Liver (tissue), 9 donors: ENCODE results near the gene SLC2A10. TPM values are rescaled to one million over a fixed set of nuclear protein-coding genes. Genes with fewer than 3 reads are reported as not detected.

Experiments
- DNase-seq: peaks from one replicate; pipeline ENCODE4 v3.0.0-alpha.2; 2017; ENCODE audit warnings: low spot score
- H3K27ac ChIP-seq, 2 donors: one replicate each; pipeline ENCODE4 v1.7.0; 2013; ENCODE audit warnings: inconsistent platforms in 2 of 2, low read length in 2 of 2, control low read depth in 1 of 2, low read depth in 1 of 2, mild to moderate bottlenecking in 1 of 2
- H3K27me3 ChIP-seq, 4 donors: one replicate each; pipeline versions ENCODE4 v1.6.1 to v1.7.0; 2013; ENCODE audit warnings: low read length in 3 of 4, inconsistent platforms in 1 of 4, mild to moderate bottlenecking in 1 of 4, moderate library complexity in 1 of 4; ENCODE audit not compliant: control insufficient read depth in 4 of 4, insufficient read depth in 4 of 4
- H3K36me3 ChIP-seq, 4 donors: one replicate each; pipeline versions ENCODE4 v1.6.1 to v1.7.0; 2013; ENCODE audit warnings: low read length in 3 of 4, mild to moderate bottlenecking in 3 of 4, low read depth in 1 of 4, moderate library complexity in 1 of 4; ENCODE audit not compliant: control insufficient read depth in 4 of 4, insufficient read depth in 3 of 4
- H3K4me1 ChIP-seq, 4 donors: one replicate each; pipeline versions ENCODE4 v1.6.1 to v1.7.0; 2013; ENCODE audit warnings: low read length in 3 of 4, mild to moderate bottlenecking in 3 of 4, moderate library complexity in 1 of 4; ENCODE audit not compliant: control insufficient read depth in 4 of 4, insufficient read depth in 4 of 4
- H3K4me3 ChIP-seq, 3 donors: one replicate each; pipeline versions ENCODE4 v1.6.1 to v1.7.0; 2013; ENCODE audit warnings: low read length in 3 of 3, control low read depth in 1 of 3, low read depth in 1 of 3, mild to moderate bottlenecking in 1 of 3
- H3K9ac ChIP-seq, 2 donors: one replicate each; pipeline ENCODE4 v1.7.0; 2013; ENCODE audit warnings: low read length in 2 of 2, mild to moderate bottlenecking in 2 of 2, moderate library complexity in 2 of 2, control low read depth in 1 of 2, low read depth in 1 of 2
- H3K9me3 ChIP-seq, 4 donors: one replicate each; pipeline versions ENCODE4 v1.6.1 to v1.7.0; 2013; ENCODE audit warnings: low read length in 3 of 4; ENCODE audit not compliant: control insufficient read depth in 4 of 4
- EGR1 ChIP-seq, 2 donors: IDR thresholded peaks; 2 replicates each; pipeline ENCODE4 v1.6.1; 2016 to 2018; ENCODE audit warnings: antibody characterized with exemption in 2 of 2, low read depth in 2 of 2
- FOXA1 ChIP-seq: IDR thresholded peaks from 2 replicates; pipeline ENCODE4 v1.6.1; 2016; ENCODE audit warnings: antibody characterized with exemption
- FOXA2 ChIP-seq: IDR thresholded peaks from 2 replicates; pipeline ENCODE4 v1.6.1; 2016; ENCODE audit warnings: antibody characterized with exemption
- GABPA ChIP-seq, 2 donors: IDR thresholded peaks in 1 of 2; conservative IDR thresholded peaks in 1 of 2; 2 replicates each; pipeline ENCODE4 v1.6.1; 2016; ENCODE audit warnings: antibody characterized with exemption in 2 of 2, mild to moderate bottlenecking in 1 of 2, moderate library complexity in 1 of 2
- HNF4A ChIP-seq, 2 donors: conservative IDR thresholded peaks; 2 replicates each; pipeline ENCODE4 v1.6.1; 2016; ENCODE audit warnings: antibody characterized with exemption in 2 of 2, mild to moderate bottlenecking in 2 of 2
- HNF4G ChIP-seq: IDR thresholded peaks from 2 replicates; pipeline ENCODE4 v1.6.1; 2016; ENCODE audit warnings: antibody characterized with exemption
- NR2F2 ChIP-seq: IDR thresholded peaks from 2 replicates; pipeline ENCODE4 v1.6.1; 2016; ENCODE audit warnings: antibody characterized with exemption
- RAD21 ChIP-seq, 2 donors: IDR thresholded peaks; 2 replicates each; pipeline ENCODE4 v1.6.1; 2016; ENCODE audit warnings: antibody characterized with exemption in 2 of 2, mild to moderate bottlenecking in 2 of 2
- RXRA ChIP-seq, 2 donors: IDR thresholded peaks; 2 replicates each; pipeline ENCODE4 v1.6.1; 2017 to 2018; ENCODE audit warnings: antibody characterized with exemption in 2 of 2, mild to moderate bottlenecking in 1 of 2
- SP1 ChIP-seq: IDR thresholded peaks from 2 replicates; pipeline ENCODE4 v1.6.1; 2018; ENCODE audit warnings: antibody characterized with exemption, mild to moderate bottlenecking
- TAF1 ChIP-seq: conservative IDR thresholded peaks from 2 replicates; pipeline ENCODE4 v1.6.1; 2016; ENCODE audit warnings: antibody characterized with exemption, mild to moderate bottlenecking
- YY1 ChIP-seq: IDR thresholded peaks from 2 replicates; pipeline ENCODE4 v1.6.1; 2016; ENCODE audit warnings: antibody characterized with exemption, mild to moderate bottlenecking
- WGBS: extraction: QIAGEN DNeasy Blood & Tissue Kit; methylation state at CpG from one replicate; pipeline ENCODE4 v1.1.7; 2013; 5-methylcytosine and 5-hydroxymethylcytosine counted together
- polyA plus RNA-seq, 2 donors: library from polyadenylated mRNA; stranded (reverse) in 1 of 2; unstranded in 1 of 2; fragments of 200-250 nt in 1 of 2; fragments of >200 nt in 1 of 2; fragmentation: Nextera tagmentation in 1 of 2; extraction: Ambion mirVana in 1 of 2; gene quantifications; one replicate each; pipeline versions ENCODE4 v1.2.1 to v1.2.3, GENCODE V29; 2013 to 2015
- total RNA-seq, 2 donors: library from RNA; depleted of rRNA; stranded (reverse); fragments of >200 nt; gene quantifications; one replicate each; pipeline ENCODE4 v1.2.3, GENCODE V29; 2014
- TF ChIP-seq, protein P1 (sequence below): IDR thresholded peaks from 2 replicates; pipeline ENCODE4 v1.6.1; 2016; ENCODE audit warnings: antibody characterized with exemption
- TF ChIP-seq, protein P2 (sequence below): fragments of 150-350 bp; IDR thresholded peaks from 2 replicates; pipeline ENCODE4 v1.5.1; 2017; ENCODE audit warnings: improper control_type of control experiment, low read depth, low read length; ENCODE audit not compliant: missing input control
- TF ChIP-seq, protein P3 (sequence below): IDR thresholded peaks from 2 replicates; pipeline ENCODE4 v1.6.1; 2016; ENCODE audit warnings: antibody characterized with exemption
- TF ChIP-seq, protein P4 (sequence below): IDR thresholded peaks from 2 replicates; pipeline ENCODE4 v1.6.1; 2016; ENCODE audit warnings: antibody characterized with exemption, mild to moderate bottlenecking
- donor health status: healthy.
- donor health status: healthy.
- donor health status: healthy.
- donor health status: healthy.
- donor health status: healthy.

SLC2A10 gene
- total and polyA plus RNA-seq, 4 donors = 8.0 to 79.7 (median 26.7) TPM

DNA sequence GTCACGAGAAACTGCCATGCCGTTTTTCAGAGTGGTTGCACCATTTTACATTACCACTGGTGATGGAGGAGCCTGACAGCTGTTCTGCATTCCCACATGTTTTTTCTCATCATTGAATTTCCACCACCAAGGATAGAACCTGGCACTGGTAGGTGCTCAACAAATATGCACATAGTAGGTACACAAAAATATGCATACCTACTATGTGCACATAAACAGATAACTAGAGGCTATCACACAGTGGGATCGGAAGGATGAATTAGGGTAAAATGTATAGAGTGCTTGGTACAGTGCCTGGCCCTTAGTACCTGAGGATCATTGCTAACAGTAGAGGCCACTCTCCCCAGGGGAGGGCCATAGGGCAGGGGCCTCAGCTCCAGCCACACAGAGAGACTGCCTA, 47.0 kb downstream of the SLC2A10 start:
- Histone ChIP-seq H3K4me3 (no peak overlapping the region), H3K27ac (no peak overlapping the region), H3K27me3 (no peaks in the 10 kb centered on the region), H3K9me3 (no peaks in the 10 kb centered on the region), H3K4me1 (no peaks in the 10 kb centered on the region), H3K36me3 (no peaks in the 10 kb centered on the region), H3K9ac (no peak overlapping the region)
- TF ChIP-seq FOXA1 (no peak), NR2F2 (no peak), HNF4A (conservative IDR thresholded peaks at IDR 0.05) (no peak), SP1 (no peak), TAF1 (no peak), RXRA (IDR thresholded peaks at IDR 0.05) (no peak), HNF4G (no peak), RAD21 (IDR thresholded peaks at IDR 0.05) (no peak), YY1 (no peak), EGR1 (IDR thresholded peaks at IDR 0.05; ENCODE audit: low read depth in 2 of 2) (no peak), GABPA (IDR thresholded peaks at IDR 0.05 in 1 of 2, conservative IDR thresholded peaks at IDR 0.05 in 1 of 2) (no peak)
- TF ChIP-seq, protein P1, sequence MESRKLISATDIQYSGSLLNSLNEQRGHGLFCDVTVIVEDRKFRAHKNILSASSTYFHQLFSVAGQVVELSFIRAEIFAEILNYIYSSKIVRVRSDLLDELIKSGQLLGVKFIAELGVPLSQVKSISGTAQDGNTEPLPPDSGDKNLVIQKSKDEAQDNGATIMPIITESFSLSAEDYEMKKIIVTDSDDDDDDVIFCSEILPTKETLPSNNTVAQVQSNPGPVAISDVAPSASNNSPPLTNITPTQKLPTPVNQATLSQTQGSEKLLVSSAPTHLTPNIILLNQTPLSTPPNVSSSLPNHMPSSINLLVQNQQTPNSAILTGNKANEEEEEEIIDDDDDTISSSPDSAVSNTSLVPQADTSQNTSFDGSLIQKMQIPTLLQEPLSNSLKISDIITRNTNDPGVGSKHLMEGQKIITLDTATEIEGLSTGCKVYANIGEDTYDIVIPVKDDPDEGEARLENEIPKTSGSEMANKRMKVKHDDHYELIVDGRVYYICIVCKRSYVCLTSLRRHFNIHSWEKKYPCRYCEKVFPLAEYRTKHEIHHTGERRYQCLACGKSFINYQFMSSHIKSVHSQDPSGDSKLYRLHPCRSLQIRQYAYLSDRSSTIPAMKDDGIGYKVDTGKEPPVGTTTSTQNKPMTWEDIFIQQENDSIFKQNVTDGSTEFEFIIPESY = no peak
- TF ChIP-seq, protein P2, sequence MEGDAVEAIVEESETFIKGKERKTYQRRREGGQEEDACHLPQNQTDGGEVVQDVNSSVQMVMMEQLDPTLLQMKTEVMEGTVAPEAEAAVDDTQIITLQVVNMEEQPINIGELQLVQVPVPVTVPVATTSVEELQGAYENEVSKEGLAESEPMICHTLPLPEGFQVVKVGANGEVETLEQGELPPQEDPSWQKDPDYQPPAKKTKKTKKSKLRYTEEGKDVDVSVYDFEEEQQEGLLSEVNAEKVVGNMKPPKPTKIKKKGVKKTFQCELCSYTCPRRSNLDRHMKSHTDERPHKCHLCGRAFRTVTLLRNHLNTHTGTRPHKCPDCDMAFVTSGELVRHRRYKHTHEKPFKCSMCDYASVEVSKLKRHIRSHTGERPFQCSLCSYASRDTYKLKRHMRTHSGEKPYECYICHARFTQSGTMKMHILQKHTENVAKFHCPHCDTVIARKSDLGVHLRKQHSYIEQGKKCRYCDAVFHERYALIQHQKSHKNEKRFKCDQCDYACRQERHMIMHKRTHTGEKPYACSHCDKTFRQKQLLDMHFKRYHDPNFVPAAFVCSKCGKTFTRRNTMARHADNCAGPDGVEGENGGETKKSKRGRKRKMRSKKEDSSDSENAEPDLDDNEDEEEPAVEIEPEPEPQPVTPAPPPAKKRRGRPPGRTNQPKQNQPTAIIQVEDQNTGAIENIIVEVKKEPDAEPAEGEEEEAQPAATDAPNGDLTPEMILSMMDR = no peak
- TF ChIP-seq, protein P3, sequence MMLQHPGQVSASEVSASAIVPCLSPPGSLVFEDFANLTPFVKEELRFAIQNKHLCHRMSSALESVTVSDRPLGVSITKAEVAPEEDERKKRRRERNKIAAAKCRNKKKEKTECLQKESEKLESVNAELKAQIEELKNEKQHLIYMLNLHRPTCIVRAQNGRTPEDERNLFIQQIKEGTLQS = no peak
- WGBS = 94% methylated on average over 3 of the region's 3 CpGs
- no peak for DNase-seq

DNA sequence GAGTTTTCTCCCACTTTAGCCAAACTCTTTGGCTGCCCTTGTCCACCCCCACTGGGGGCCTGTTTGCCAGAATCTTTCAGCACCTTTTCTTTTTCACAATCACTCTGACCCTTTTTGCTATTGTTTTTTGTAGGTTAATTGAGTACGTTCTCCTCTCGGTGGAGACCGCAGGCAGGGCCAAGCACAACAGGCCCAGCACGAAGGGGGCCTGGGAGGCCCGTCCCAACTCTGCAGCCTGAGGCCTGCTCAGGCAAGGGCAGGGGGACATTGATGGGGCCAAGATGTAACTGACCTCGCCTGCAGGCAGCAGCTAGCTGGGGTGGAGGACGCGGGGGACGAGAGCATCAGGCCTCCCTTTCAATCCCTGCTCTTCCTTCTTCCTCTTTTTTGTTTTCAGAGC, 47.7 kb downstream of the SLC2A10 start:
- TF ChIP-seq, protein P3 = no peak
- TF ChIP-seq YY1 (no peak), FOXA2 (no peak), FOXA1 (no peak), GABPA (IDR thresholded peaks at IDR 0.05 in 1 of 2, conservative IDR thresholded peaks at IDR 0.05 in 1 of 2) (no peak), RAD21 (IDR thresholded peaks at IDR 0.05) (no peak)
- TF ChIP-seq, protein P2 = no peak
- TF ChIP-seq, protein P1 = no peak
- TF ChIP-seq, protein P4, sequence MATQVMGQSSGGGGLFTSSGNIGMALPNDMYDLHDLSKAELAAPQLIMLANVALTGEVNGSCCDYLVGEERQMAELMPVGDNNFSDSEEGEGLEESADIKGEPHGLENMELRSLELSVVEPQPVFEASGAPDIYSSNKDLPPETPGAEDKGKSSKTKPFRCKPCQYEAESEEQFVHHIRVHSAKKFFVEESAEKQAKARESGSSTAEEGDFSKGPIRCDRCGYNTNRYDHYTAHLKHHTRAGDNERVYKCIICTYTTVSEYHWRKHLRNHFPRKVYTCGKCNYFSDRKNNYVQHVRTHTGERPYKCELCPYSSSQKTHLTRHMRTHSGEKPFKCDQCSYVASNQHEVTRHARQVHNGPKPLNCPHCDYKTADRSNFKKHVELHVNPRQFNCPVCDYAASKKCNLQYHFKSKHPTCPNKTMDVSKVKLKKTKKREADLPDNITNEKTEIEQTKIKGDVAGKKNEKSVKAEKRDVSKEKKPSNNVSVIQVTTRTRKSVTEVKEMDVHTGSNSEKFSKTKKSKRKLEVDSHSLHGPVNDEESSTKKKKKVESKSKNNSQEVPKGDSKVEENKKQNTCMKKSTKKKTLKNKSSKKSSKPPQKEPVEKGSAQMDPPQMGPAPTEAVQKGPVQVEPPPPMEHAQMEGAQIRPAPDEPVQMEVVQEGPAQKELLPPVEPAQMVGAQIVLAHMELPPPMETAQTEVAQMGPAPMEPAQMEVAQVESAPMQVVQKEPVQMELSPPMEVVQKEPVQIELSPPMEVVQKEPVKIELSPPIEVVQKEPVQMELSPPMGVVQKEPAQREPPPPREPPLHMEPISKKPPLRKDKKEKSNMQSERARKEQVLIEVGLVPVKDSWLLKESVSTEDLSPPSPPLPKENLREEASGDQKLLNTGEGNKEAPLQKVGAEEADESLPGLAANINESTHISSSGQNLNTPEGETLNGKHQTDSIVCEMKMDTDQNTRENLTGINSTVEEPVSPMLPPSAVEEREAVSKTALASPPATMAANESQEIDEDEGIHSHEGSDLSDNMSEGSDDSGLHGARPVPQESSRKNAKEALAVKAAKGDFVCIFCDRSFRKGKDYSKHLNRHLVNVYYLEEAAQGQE = no peak
- no peak for DNase-seq
- Histone ChIP-seq H3K9ac (no peak overlapping the region), H3K9me3 (no peaks in the 10 kb centered on the region), H3K4me1 (no peaks in the 10 kb centered on the region), H3K4me3 (no peak overlapping the region), H3K27me3 (no peaks in the 10 kb centered on the region), H3K27ac (no peak overlapping the region), H3K36me3 (no peaks in the 10 kb centered on the region)
- 84% methylated on average over 9 of the region's 9 CpGs for WGBS
